GM19025 (cell line): ENCODE results near the gene GRK4.
"Not testable (repeated sequence)": the region's sequence is repeated elsewhere in the genome, so short reads cannot be mapped to it uniquely, and the experiment has no call there.

Experiments
- ATAC-seq: cut with Tn5 transposase; IDR thresholded peaks from one replicate; pipeline ENCODE4 v1.9.1; 2021; ENCODE audit warnings: mild to moderate bottlenecking, low read depth, moderate library complexity; ENCODE audit not compliant: unreplicated experiment

GRK4 gene

GRCh38 chr4:2940267-2941137 is 22.9 kb upstream of the GRK4 start:
- no peak for ATAC-seq

GRCh38 chr4:2941138-2942036 is 22.0 kb upstream of the GRK4 start:
- no peak for ATAC-seq

GRCh38 chr4:2942037-2942531 is 21.3 kb upstream of the GRK4 start:
- no peak for ATAC-seq

GRCh38 chr4:2942532-2943363 is 20.6 kb upstream of the GRK4 start:
- no peak for ATAC-seq

GRCh38 chr4:2943364-2944090 is 19.8 kb upstream of the GRK4 start:
- no peak for ATAC-seq

GRCh38 chr4:2944091-2944482 is 19.3 kb upstream of the GRK4 start:
- ATAC-seq, result no peak

- ATAC-seq, result no peak
Measured at GRCh38 chr4:2944586-2945526, 18.5 kb upstream of the GRK4 start.

- ATAC-seq, result not testable (repeated sequence)
Measured at GRCh38 chr4:2945619-2946604, 17.5 kb upstream of the GRK4 start.

- no peak for ATAC-seq
Measured at GRCh38 chr4:2946812-2947600, 16.4 kb upstream of the GRK4 start.

GRCh38 chr4:2947926-2948325 is 15.4 kb upstream of the GRK4 start:
- ATAC-seq, result no peak

GRCh38 chr4:2948895-2949781 is 14.2 kb upstream of the GRK4 start:
- no peak for ATAC-seq

- no peak for ATAC-seq
Measured at GRCh38 chr4:2949782-2950125, 13.6 kb upstream of the GRK4 start.

- no peak for ATAC-seq
Measured at GRCh38 chr4:2950221-2950989, 13.0 kb upstream of the GRK4 start.

GRCh38 chr4:2953496-2953895 is 9.9 kb upstream of the GRK4 start:
- ATAC-seq, result no peak
